Hepatic stellate cell (primary cell): Measurements from ENCODE around the gene RTL1.

Experiments used
- DNase-seq: peaks from one replicate; pipeline ENCODE4 v3.0.0; 2011; ENCODE audit warnings: low spot score

Gene RTL1

DNA sequence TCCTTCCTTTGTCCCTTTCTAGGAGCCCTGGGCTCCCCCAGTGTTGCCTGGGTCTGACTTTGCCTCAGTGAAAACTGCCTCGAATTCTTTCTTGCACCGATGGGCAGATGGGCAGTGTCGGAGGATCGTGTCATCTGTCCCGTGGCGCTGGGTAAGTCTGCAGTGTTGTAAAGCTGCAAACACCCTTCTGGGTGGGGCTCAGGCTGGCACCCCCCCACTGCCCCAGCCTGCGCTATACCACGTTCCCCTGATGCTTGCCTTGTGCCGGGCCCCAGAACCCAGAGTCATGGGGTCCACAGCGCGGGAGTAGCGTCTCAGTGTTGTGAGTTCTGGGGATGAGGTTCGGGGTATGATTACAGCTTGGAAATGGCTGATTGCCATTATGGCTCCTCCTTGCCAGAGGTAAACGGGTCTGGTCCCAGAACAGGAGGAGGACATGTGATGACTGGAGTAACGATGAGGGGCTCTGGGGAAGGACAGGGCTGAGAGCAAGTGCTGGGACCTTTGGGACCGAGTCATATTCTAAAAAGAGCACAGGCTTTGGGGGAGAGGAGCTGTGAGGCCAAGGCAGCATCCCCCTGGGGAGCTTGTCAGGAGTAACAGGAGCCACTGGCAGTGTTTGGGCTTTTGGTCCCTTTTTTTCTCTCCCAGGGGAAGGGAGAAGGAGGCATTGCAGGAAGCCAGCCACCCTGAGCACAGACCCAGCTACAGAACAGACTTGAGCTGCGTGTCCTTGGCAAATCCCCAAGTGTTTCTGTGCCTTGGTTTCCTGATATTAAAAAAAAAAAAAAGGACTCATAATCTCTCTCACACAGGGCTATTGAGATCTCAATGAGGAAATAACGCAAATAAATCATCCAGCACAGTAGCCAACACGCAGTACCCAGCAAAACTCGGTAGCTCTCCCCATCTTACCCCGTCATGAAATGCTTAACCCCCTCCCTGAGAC is 4.3 kb downstream of the RTL1 start:
- DNase-seq, result no peak

- no peak for DNase-seq
Measured at GRCh38 chr14:100898465-100898864, 5.1 kb downstream of the RTL1 start.

DNA sequence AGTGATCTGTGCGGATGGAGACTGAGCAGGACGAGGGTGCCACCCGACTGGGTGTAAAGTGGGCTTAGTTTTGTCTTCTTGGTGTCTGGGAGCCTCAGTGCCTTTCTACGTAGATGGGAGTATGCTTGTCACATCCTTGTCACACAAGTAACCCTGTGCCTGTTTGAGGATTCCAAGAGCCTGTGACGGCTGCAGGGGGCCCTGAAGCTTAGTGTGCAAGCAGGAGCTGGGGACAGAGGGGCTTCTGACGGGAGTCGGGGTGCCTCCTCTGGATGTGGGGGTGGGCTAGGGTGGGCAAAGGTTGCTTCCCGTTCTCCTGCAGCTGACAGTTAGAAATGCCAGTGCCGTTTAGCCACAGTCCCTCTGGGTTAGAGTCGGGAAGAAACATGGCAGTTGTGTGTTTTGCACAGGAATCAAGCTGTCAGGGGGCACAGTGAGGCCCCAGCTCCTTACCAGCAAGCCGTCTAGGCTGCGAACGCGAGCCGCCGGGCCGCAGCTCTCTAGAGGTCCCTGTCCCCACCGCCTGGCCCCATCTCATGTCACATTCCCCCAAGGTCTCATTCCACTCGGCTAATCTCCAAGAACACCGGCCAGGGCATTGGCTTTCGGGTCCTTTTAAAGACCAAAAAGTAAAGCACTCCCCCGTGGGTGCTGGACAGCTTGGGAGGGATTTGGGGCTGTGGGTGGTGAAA is 7.0 kb downstream of the RTL1 start:
- no peak for DNase-seq

DNA sequence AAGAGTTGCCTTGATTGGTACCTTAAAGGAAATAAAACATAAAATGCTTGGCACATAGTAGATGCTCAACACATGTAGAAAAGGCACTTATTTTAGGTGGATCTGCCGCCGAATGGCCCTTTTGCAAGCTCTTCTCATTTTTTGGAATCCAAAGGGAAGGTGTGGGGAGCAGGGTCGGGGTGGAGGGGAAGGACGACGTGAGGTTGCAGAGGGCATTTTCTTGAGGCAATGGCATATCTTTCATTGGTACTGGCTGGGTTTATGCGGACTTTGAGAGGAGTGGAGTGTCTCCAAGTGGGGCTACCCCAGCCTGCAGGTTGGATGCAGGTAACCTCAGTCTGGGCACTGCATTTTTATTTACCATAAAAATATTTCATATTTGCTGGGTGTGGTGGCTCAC is 8.1 kb downstream of the RTL1 start:
- no peak for DNase-seq

DNA sequence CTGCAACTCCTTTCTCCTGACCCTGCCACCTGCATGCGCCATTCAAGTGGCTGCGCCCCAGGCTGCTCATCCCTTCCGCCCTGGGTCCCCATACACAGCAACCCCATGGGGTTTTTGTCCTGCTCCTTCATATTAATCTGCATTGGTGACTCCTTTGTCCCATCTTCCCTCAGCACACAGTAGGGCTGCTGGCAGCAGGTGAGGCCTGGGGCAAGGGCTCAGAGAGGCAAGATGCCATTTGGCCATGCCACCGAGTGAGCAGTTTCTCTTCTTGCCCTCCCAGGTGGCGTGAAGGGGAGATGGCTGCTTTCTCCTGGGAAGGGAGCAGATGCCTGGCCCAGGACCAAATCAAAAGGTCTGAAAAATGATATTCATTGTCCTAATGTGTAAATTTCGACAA is 9.1 kb downstream of the RTL1 start:
- DNase-seq, result no peak

DNA sequence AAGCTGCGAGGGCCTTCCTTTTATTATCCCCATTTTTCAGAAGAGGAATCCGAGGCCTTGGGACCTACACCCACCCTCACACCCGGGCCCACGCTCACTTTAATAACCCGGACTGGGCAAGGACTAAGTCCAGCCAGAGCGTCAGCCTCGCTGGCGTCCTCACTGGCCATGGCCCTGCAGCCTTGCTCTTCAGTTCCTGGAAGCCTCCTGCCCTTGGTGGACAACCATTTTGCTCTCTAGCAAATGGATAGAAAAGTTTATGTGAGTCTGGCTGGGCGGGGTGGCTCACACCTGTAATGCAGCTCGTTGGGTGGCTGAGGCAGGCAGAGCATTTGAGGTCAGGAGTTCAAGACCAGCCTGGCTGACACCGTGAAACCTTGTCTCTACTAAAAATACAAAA is 9.8 kb downstream of the RTL1 start:
- no peak for DNase-seq

- no peak for DNase-seq
Measured at GRCh38 chr14:100893228-100893601, 10.3 kb downstream of the RTL1 start.

- no peak for DNase-seq
Measured at GRCh38 chr14:100892496-100893227, 10.9 kb downstream of the RTL1 start.

- DNase-seq, result no peak
Measured at GRCh38 chr14:100891501-100892445, 11.7 kb downstream of the RTL1 start.

- no peak for DNase-seq
Measured at GRCh38 chr14:100891051-100891450, 12.5 kb downstream of the RTL1 start.

DNA sequence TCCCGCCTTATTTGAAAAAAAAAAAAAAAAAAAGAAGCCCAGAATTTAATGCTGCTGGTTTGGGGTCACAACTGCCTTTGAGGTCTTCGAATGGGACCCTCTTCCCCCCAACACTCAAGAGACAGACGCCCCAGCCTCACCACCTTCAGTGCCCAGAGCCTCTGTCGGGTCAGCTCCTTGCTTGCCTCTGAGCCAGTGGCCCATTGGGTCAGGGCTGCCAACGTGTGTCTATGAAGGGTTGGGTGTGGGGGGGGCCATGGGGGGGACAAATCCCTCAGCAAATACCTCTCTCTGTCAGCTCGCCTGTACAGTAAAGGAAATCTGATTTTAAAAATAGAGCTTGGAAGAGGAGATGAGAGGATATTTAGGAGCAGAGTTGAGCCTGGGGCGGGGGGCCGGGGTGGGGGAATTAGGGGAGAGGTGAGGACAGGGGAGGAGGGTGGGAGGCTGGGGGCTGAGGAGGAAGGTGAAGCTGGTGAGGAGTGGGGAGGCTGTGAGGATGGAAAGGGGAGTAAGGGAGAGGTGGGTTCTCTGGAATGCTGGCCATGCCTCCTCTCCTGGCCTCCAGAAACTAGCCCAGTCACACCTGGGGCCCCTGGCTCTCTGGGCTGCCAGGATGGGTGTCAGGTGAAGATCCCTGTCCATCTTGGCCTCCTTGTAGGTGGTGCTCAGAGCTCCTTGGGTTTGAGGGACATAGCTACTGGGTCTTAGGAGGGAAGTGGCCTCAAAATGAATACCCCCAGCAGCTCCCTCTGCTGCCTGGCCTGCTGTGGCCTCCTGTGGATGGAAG is 13.3 kb downstream of the RTL1 start:
- DNase-seq, result no peak

DNA sequence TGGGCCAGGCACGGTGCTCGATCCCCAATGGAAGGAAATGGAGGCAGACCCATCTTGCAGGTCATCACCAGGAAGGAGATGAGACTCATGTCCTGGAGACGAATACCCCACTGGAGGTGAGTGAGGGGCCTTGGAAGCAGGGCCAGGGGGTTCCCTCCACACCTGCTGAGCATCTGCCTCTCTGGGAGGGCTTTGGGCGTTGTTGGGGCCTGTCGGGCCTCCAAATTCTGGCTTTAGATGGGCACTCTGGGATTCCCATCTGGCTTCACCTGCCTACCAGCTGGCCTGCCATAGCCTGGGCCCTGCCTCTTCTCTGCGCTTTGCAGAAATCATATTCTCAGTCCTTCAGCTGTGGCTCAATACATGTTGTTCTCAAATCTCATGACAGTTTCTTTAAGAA is 13.9 kb downstream of the RTL1 start:
- DNase-seq, result no peak

GRCh38 chr14:100888789-100889315 is 14.7 kb downstream of the RTL1 start:
- DNase-seq, result no peak

GRCh38 chr14:100887728-100888335 is 15.7 kb downstream of the RTL1 start:
- no peak for DNase-seq

- DNase-seq, result no peak
Measured at GRCh38 chr14:100885617-100886016, 17.9 kb downstream of the RTL1 start.

DNA sequence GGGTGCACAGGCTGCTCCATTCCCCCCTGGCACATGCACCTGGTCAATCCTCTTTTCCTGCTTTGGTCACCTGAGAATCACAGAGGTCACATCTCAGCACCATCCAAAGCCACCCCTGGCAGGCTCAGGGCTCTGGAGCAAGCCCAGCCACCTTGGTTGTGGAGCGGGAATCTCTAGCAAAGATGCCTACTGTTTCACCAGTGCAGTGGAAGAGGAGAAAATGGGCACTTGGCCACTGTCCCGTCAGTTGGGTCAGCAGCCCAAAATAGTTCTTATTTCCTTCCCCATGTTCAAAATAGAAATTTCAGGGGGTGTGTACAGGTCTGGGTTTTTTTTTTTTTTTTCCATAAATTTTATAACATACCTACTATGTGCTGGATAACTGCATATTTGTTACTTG is 18.3 kb downstream of the RTL1 start:
- no peak for DNase-seq

GRCh38 chr14:100884456-100884855 is 19.1 kb downstream of the RTL1 start:
- no peak for DNase-seq

DNA sequence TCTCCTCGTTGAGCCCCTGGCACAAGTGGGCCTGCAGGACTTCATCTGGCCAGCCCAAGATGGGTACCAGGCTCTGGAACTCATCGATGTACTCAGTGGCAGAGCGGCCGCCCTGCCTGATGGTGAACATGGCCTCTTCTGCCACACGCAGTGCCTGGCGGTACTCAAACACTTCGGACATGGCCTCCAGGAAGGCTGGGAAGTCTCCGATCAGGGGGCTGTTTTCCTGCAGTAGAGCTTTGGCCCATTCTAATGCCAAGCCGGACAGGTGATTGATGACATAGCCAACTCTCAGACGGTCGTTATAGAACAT is 19.8 kb downstream of the RTL1 start:
- DNase-seq, result no peak

DNA sequence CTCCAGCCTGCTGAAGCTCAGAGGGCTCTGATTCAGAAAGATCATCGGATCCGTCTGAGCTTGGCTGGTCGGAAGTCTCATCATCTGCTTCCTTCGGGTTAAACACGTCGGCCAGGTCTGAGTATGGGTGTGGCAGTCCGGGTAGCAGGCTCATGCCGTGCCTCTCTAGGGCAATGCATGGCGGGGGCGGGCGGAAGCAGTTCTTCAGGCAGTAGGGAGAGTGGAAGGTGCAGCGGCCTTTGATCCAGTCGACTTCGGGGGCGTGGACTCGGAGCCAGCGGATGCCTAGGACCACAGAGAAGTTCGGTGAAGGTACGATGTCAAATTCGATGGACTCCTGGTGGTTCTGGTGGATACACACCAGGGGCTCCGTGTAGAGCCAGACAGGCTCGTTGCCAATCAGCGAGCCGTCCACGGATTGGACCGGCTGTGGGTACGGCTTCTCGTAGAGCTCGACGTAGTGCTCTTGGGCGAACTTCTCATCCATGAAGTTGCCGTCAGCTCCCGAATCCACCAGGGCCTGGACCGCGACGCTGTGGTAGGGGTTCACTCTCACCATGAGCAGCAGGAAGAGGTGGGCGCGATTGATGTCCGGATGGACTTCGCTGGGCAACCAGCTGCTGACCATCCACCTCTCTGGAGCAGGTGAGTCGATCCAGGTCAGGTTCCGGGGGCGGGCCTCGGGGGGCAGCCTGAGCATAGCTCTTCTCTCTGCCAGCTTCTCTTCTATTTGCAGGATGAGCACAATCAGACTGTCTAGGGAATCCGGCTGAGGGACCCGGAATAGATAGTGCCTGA is 20.3 kb downstream of the RTL1 start:
- DNase-seq, result no peak
